Endothelial cell of umbilical vein (primary cell): ENCODE results near the gene PAM16. TPM values are rescaled to one million over a fixed set of nuclear protein-coding genes. Genes with fewer than 3 reads are reported as not detected.
A peak's percentile ranks its signal among the peaks of the same experiment; 100 is the strongest.

ENCODE experiments used
- BruUV-seq: library from RNA; stranded (reverse); fragments of 400-500 nt; replicated peaks from 2 replicates; lab custom pipeline; 2021; lab: Mats Ljungman, UMichigan
- CTCF ChIA-PET: fragments of 300-600, 350-600 bp; sonication (Branson Sonifier 250); formaldehyde crosslinking; loops from one replicate; lab custom pipeline; 2021; ENCODE audit warnings: antibody characterized with exemption, inconsistent platforms; lab: Charles Lee
- POLR2A ChIA-PET: fragments of 300-600, 350-600 bp; sonication (Branson Sonifier 250); formaldehyde crosslinking; loops from one replicate; lab custom pipeline; 2021; ENCODE audit warnings: antibody characterized with exemption, inconsistent platforms; lab: Charles Lee
- DNase-seq: peaks from one replicate; pipeline ENCODE4 v3.0.0-alpha.2; 2011; ENCODE audit warnings: low read depth, low spot score
- FAIRE-seq: peaks from 2 replicates; lab custom pipeline; 2011; peaks lifted over from hg19 to GRCh38; lab: Jason Lieb, UNC
- H2AFZ ChIP-seq: 2 replicates; pipeline ENCODE4 v1.6.0; 2012; ENCODE audit warnings: low read depth, low read length, control low read depth, inconsistent platforms
- H3K27ac ChIP-seq: 2 replicates; pipeline ENCODE4 v1.5.1; 2011; ENCODE audit warnings: low read depth, mild to moderate bottlenecking, control low read depth, low read length, moderate library complexity; ENCODE audit not compliant: insufficient read depth
- H3K27me3 ChIP-seq, 2 experiments: 2 replicates each; pipeline versions ENCODE4 v1.6.0 to v1.6.1; 2011; ENCODE audit warnings: low read length in 2 of 2, mixed read lengths in 1 of 2; ENCODE audit not compliant: control insufficient read depth in 2 of 2, insufficient read depth in 2 of 2
- H3K36me3 ChIP-seq, 2 experiments: 2 replicates in 1 of 2; 3 replicates in 1 of 2; pipeline ENCODE4 v1.5.1; 2011; ENCODE audit warnings: low read length in 2 of 2, mild to moderate bottlenecking in 1 of 2, moderate library complexity in 1 of 2; ENCODE audit not compliant: control insufficient read depth in 2 of 2, insufficient read depth in 2 of 2; ENCODE audit errors: extremely low read depth in 1 of 2
- H3K4me1 ChIP-seq: 3 replicates; pipeline ENCODE4 v1.5.1; 2011; ENCODE audit warnings: mild to moderate bottlenecking, low read length; ENCODE audit not compliant: control insufficient read depth, insufficient read depth; ENCODE audit errors: extremely low read depth
- H3K4me2 ChIP-seq: 2 replicates; pipeline ENCODE4 v1.6.1; 2011; ENCODE audit warnings: low read length, control low read depth, mixed read lengths; ENCODE audit not compliant: insufficient read depth
- H3K4me3 ChIP-seq, 3 experiments: fragments of 200-600 bp in 1 of 3; sonication (generic), shearing (Covaris generic) in 1 of 3; replicated peaks in 1 of 3; 2 replicates each; pipeline ENCODE4 v1.5.1; 2011 to 2016; ENCODE audit warnings: control low read depth in 3 of 3, low read length in 3 of 3, mild to moderate bottlenecking in 2 of 3, inconsistent platforms in 1 of 3, low read depth in 1 of 3, moderate library complexity in 1 of 3; ENCODE audit not compliant: insufficient read depth in 1 of 3
- H3K79me2 ChIP-seq: 2 replicates; pipeline ENCODE4 v1.6.0; 2012; ENCODE audit warnings: low read length, inconsistent platforms; ENCODE audit not compliant: control insufficient read depth, insufficient read depth
- H3K9ac ChIP-seq: replicated peaks from 2 replicates; pipeline ENCODE3; 2011; ENCODE audit warnings: low read length, control low read depth; ENCODE audit not compliant: insufficient read depth; ENCODE audit errors: extremely low read depth
- H3K9me1 ChIP-seq: replicated peaks from 3 replicates; pipeline ENCODE4 v1.6.0; 2011; ENCODE audit warnings: mild to moderate bottlenecking, low read length; ENCODE audit not compliant: control insufficient read depth, insufficient read depth; ENCODE audit errors: extremely low read depth
- H3K9me3 ChIP-seq: replicated peaks from 2 replicates; pipeline ENCODE4 v1.5.1; 2012; ENCODE audit warnings: low read length, inconsistent platforms; ENCODE audit not compliant: control insufficient read depth, insufficient read depth
- H4K20me1 ChIP-seq: replicated peaks from 2 replicates; pipeline ENCODE3; 2011; ENCODE audit warnings: mild to moderate bottlenecking, low read length; ENCODE audit not compliant: control insufficient read depth, insufficient read depth; ENCODE audit errors: extremely low read depth
- CTCF ChIP-seq, 2 donors: IDR thresholded peaks; 1 replicate in 1 of 2; 2 replicates in 1 of 2; pipeline ENCODE4 v1.5.1; 2011; ENCODE audit warnings: low read length in 2 of 2, mild to moderate bottlenecking in 2 of 2, moderate library complexity in 2 of 2, control low read depth in 1 of 2, inconsistent platforms in 1 of 2, low read depth in 1 of 2; ENCODE audit not compliant: insufficient read depth in 1 of 2; ENCODE audit errors: extremely low read depth in 1 of 2
- EZH2 ChIP-seq: IDR thresholded peaks from 2 replicates; pipeline ENCODE4 v1.6.1; 2012; ENCODE audit warnings: borderline replicate concordance, low read depth, mild to moderate bottlenecking, moderate library complexity, low read length, inconsistent platforms; ENCODE audit not compliant: severe bottlenecking
- FOS ChIP-seq: IDR thresholded peaks from 2 replicates; pipeline ENCODE4 v1.6.1; 2011; ENCODE audit warnings: mild to moderate bottlenecking, low read length, moderate library complexity, borderline replicate concordance; ENCODE audit not compliant: insufficient read depth
- GATA2 ChIP-seq: IDR thresholded peaks from 2 replicates; pipeline ENCODE4 v1.7.0; 2011; ENCODE audit warnings: low read depth, mild to moderate bottlenecking, moderate library complexity, mixed read lengths, low read length; ENCODE audit not compliant: insufficient read length, insufficient read depth
- JUN ChIP-seq: IDR thresholded peaks from 2 replicates; pipeline ENCODE4 v1.6.1; 2011; ENCODE audit warnings: borderline replicate concordance, low read depth; ENCODE audit not compliant: insufficient read length, insufficient read depth
- MAX ChIP-seq: IDR thresholded peaks from 2 replicates; pipeline ENCODE4 v1.6.1; 2011; ENCODE audit not compliant: insufficient read depth, insufficient read length
- MYC ChIP-seq: IDR thresholded peaks from one replicate; pipeline ENCODE4 v1.6.1; 2011; ENCODE audit warnings: mild to moderate bottlenecking, low read depth, low read length
- POLR2A ChIP-seq: IDR thresholded peaks from 2 replicates; pipeline ENCODE4 v1.6.1; 2012; ENCODE audit warnings: low read depth, mild to moderate bottlenecking, control low read depth, low read length
- POLR2AphosphoS5 ChIP-seq: IDR thresholded peaks from 2 replicates; pipeline ENCODE4 v1.6.1; 2012; ENCODE audit warnings: low read depth, mild to moderate bottlenecking, control low read depth, low read length, moderate library complexity; ENCODE audit not compliant: insufficient read depth
- dilution Hi-C: fragments of 300-500 bp; cut with MboI; formaldehyde crosslinking; loops from one replicate; pipeline ENCODE4 v1.15.0; 2019; ENCODE audit warnings: low sequenced_read_pairs; ENCODE audit not compliant: extremely low pct_ligation_motif_present
- intact Hi-C: fragments of 100-400 bp; cut with micrococcal nuclease; formaldehyde crosslinking; loops from one replicate; pipeline ENCODE4 v1.10.0; 2022
- polyA plus RNA-seq, 4 experiments: library from polyadenylated mRNA; depleted of rRNA in 3 of 4; stranded (reverse) in 3 of 4; unstranded in 1 of 4; fragments of >200 nt; gene quantifications; 2 replicates each; pipeline versions ENCODE4 v1.2.1 to v1.2.3, GENCODE V29; 2011 to 2012; ENCODE audit warnings: missing spikeins in 1 of 4
- total RNA-seq: library from RNA; stranded (reverse); gene quantifications from 2 replicates; pipeline ENCODE4 v1.2.3, GENCODE V29; 2021

The PAM16 gene
- total and polyA plus RNA-seq, 2 donors (not counting 3 experiments of a cell fraction or from before 2014, with no cell fraction given), result 40.0 to 67.2 TPM

- intact Hi-C loops, result no loop called here
- POLR2A ChIA-PET, result no interaction called here
- no TSS peak for BruUV-seq
- Histone ChIP-seq H3K4me3 (no peak overlapping the region), H3K4me1 (no peaks in the 10 kb centered on the region), H3K27ac (no peak overlapping the region), H3K27me3 (no peaks in the 10 kb centered on the region), H3K9me1 (no peaks in the 10 kb centered on the region), H3K36me3 (peaks cover 0 to 26% of the 10 kb centered on the region in 2 experiments), H3K9ac (no peak overlapping the region), H2AFZ (no peak overlapping the region), H3K9me3 (no peaks in the 10 kb centered on the region), H3K79me2 (no peaks in the 10 kb centered on the region), H4K20me1 (no peaks in the 10 kb centered on the region), H3K4me2 (no peak overlapping the region)
- DNase-seq (no peak), FAIRE-seq (peak; percentile 44)
- CTCF ChIA-PET, result interaction anchor here (2.6 kb wide), 1 partner anchor 40 kb away, joined by 12 read pairs; no protein-coding TSS in a partner anchor
- TF ChIP-seq FOS, result no peak
- no peak for TF ChIP-seq CTCF (IDR thresholded peaks at IDR 0.05; ENCODE audit: extremely low read depth in 1 of 2, insufficient read depth in 1 of 2, low read depth in 1 of 2, low read length in 2 of 2)
- no peak for TF ChIP-seq POLR2AphosphoS5
- no peak for TF ChIP-seq EZH2
- no peak for TF ChIP-seq POLR2A
- no peak for TF ChIP-seq MYC
- no peak for TF ChIP-seq MAX
- TF ChIP-seq JUN, result no peak
- TF ChIP-seq GATA2, result no peak
- dilution Hi-C loops, result no loop called here
Observed at GRCh38 chr16:4399001-4399730, 48.0 kb upstream of the PAM16 start.
